NCI-H460 (cell line): ENCODE data around the gene FADS3. TPM values are rescaled to one million over a fixed set of nuclear protein-coding genes. Genes with fewer than 3 reads are reported as not detected.

Source experiments
- DNase-seq: peaks from one replicate; pipeline ENCODE4 v3.0.0-alpha.2; 2016; ENCODE audit warnings: low read depth; ENCODE audit errors: extremely low read depth
- total RNA-seq: library from RNA; depleted of rRNA; stranded (reverse); fragments of >200 nt; shearing (Covaris generic); gene quantifications from 2 replicates; pipeline ENCODE4 v1.2.3, GENCODE V29; 2014

FADS3 gene
- total RNA-seq, 1 experiment from 2014 or later, result 16.8 TPM

- DNase-seq, result no peak
These were observed 23.3 kb upstream of the FADS3 start for GRCh38 chr11:61914471-61915171.

GRCh38 chr11:61913699-61914395 lies 22.5 kb upstream of the FADS3 start:
- no peak for DNase-seq

- DNase-seq, result no peak
These were observed 21.8 kb upstream of the FADS3 start for GRCh38 chr11:61912991-61913698.

- DNase-seq, result no peak
These were observed 21.2 kb upstream of the FADS3 start for GRCh38 chr11:61912530-61912898.

GRCh38 chr11:61911701-61912529 lies 20.6 kb upstream of the FADS3 start:
- no peak for DNase-seq

GRCh38 chr11:61911128-61911700 lies 19.9 kb upstream of the FADS3 start:
- no peak for DNase-seq

GRCh38 chr11:61910187-61911127 lies 19.1 kb upstream of the FADS3 start:
- DNase-seq, result no peak

GRCh38 chr11:61908730-61909316 lies 17.5 kb upstream of the FADS3 start:
- DNase-seq, result no peak

GRCh38 chr11:61907871-61908729 lies 16.8 kb upstream of the FADS3 start:
- DNase-seq, result no peak

- DNase-seq, result no peak
These were observed 15.9 kb upstream of the FADS3 start for GRCh38 chr11:61907282-61907681.

GRCh38 chr11:61906522-61906909 lies 15.2 kb upstream of the FADS3 start:
- no peak for DNase-seq

- no peak for DNase-seq
These were observed 14.6 kb upstream of the FADS3 start for GRCh38 chr11:61905801-61906521.

GRCh38 chr11:61905067-61905696 lies 13.8 kb upstream of the FADS3 start:
- DNase-seq, result no peak

GRCh38 chr11:61904539-61905048 lies 13.2 kb upstream of the FADS3 start:
- DNase-seq, result no peak

GRCh38 chr11:61903845-61904244 lies 12.5 kb upstream of the FADS3 start:
- no peak for DNase-seq

- no peak for DNase-seq
These were observed 11.0 kb upstream of the FADS3 start for GRCh38 chr11:61902313-61902712.

- DNase-seq, result no peak
These were observed 10.1 kb upstream of the FADS3 start for GRCh38 chr11:61901397-61901796.
